Stimulated activated naive CD8-positive, alpha-beta T cell treated with anti-CD3 and anti-CD28 coated beads, Interleukin-15, amount 100 ng/mL, for 72 hours (primary cell): ENCODE results near the gene FAM124A.

Experiments
- ATAC-seq: fragments of 150-1000 bp; cut with Tn5 transposase; 2 replicates; pipeline ENCODE4 v1.10.0; 2021; ENCODE audit warnings: mild to moderate bottlenecking, moderate library complexity
- DNase-seq, 2 donors: peaks; one replicate each; pipeline ENCODE4 v3.0.0; 2021 to 2022
- H3K27ac Mint-ChIP-seq, 2 donors: one replicate each; pipeline ENCODE4 v1.8.0; 2022; ENCODE audit warnings: mild to moderate bottlenecking in 2 of 2, mixed read lengths in 2 of 2, moderate library complexity in 2 of 2
- H3K27me3 Mint-ChIP-seq: one replicate; pipeline ENCODE4 v1.8.0; 2022; ENCODE audit warnings: mixed read lengths
- H3K4me1 Mint-ChIP-seq: one replicate; pipeline ENCODE4 v1.8.0; 2022; ENCODE audit warnings: mild to moderate bottlenecking, mixed read lengths
- H3K4me3 Mint-ChIP-seq, 2 donors: one replicate each; pipeline ENCODE4 v1.8.0; 2022; ENCODE audit warnings: mild to moderate bottlenecking in 2 of 2, mixed read lengths in 2 of 2, moderate library complexity in 1 of 2
- H3K9me3 Mint-ChIP-seq, 2 donors: one replicate each; pipeline ENCODE4 v1.8.0; 2022; ENCODE audit warnings: mixed read lengths in 2 of 2

The FAM124A gene

GRCh38 chr13:51207881-51208280, 14.3 kb upstream of the FAM124A start:
- H3K27me3 Mint-ChIP-seq: peaks cover 72% of the 10 kb centered on the region
- H3K4me3 Mint-ChIP-seq: no peak overlapping the region
- ATAC-seq (no peak), DNase-seq (no peak)
- peaks cover 7% of the 10 kb centered on the region for H3K4me1 Mint-ChIP-seq
- H3K9me3 Mint-ChIP-seq: no peaks in the 10 kb centered on the region
- H3K27ac Mint-ChIP-seq: no peak overlapping the region

DNA sequence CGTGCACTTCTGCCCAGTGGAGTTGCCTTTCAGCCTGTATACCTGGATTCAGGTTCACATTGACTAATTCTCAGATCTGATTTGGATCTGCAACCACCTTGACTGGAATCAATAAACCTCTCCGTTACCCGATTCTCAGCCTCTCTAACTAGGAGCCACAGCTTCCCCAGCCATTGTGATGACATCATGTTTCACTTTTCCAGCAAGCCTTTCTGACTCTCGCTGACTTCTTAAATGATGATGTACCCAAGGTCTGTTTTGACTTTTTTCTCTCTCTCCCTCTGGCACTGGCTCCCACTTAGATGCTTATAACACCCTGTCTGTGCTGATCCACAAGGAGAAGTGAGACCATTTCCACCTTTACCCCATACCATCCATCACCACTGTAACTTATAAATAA, 13.5 kb upstream of the FAM124A start:
- Mint-ChIP-seq H3K4me3 (no peak overlapping the region), H3K4me1 (peaks cover under 1% of the 10 kb centered on the region), H3K9me3 (no peaks in the 10 kb centered on the region), H3K27me3 (peaks cover 70% of the 10 kb centered on the region), H3K27ac (no peak overlapping the region)
- DNase-seq (no peak), ATAC-seq (no peak)

- peaks cover 68% of the 10 kb centered on the region for H3K27me3 Mint-ChIP-seq
- H3K27ac Mint-ChIP-seq: no peak overlapping the region
Measured at GRCh38 chr13:51211910-51212309, 10.3 kb upstream of the FAM124A start.

DNA sequence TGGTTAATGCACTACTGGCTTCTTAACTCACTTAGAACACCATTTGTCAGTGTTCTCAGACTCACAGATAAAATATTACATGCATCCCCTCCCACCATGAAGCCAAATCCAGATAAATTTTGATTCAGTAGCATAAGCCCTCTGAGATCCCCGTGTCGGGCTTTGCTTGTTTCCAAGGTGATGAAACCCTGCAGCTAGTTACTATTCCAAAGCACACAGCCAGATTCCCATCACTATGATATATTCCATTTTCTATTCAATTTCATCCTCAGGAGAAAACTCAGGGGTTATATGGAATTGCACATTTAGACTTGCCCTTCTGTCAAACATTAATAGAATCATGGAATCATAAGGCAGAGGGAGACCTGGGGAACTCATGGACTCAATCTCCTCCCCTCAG, 9.4 kb upstream of the FAM124A start:
- Mint-ChIP-seq H3K27ac (no peak overlapping the region), H3K4me3 (no peak overlapping the region), H3K27me3 (peaks cover 72% of the 10 kb centered on the region), H3K4me1 (no peaks in the 10 kb centered on the region), H3K9me3 (no peaks in the 10 kb centered on the region)
- DNase-seq (no peak), ATAC-seq (no peak)

More at GRCh38 chr13:51211910-51212309, 10.3 kb upstream of the FAM124A start:
- ATAC-seq (no peak), DNase-seq (no peak)
- Mint-ChIP-seq H3K9me3 (no peaks in the 10 kb centered on the region), H3K4me3 (no peak overlapping the region), H3K4me1 (no peaks in the 10 kb centered on the region)

DNA sequence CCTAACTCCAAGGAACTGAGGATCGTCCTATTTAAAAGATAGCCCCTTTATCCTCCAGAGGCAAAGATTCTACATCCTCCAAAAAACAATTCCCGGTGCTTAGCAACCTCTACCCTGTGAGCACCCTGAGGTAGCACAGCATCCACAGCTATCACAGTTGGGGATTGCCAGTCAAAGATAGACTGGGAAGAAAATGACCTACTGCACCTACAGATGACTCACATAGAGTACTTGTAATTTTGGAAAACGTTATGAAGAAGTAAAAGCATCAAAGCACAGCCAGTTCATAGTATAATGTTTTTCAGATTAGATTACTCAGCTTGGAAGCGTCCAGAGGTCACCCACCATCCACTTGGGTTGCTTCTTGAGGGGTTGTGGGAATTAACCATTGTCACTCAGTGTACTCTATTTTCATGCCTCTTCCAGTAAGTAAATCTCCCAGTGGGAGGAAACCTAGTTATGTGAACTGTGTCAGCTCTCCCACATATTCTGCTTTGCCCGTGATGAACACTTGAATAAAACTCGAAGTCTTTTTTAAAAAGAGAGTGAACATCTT, 8.9 kb upstream of the FAM124A start:
- Mint-ChIP-seq H3K27ac (no peak overlapping the region), H3K4me3 (no peak overlapping the region), H3K27me3 (peaks cover 73% of the 10 kb centered on the region), H3K4me1 (no peaks in the 10 kb centered on the region), H3K9me3 (no peaks in the 10 kb centered on the region)
- DNase-seq: no peak
- no peak for ATAC-seq

DNA sequence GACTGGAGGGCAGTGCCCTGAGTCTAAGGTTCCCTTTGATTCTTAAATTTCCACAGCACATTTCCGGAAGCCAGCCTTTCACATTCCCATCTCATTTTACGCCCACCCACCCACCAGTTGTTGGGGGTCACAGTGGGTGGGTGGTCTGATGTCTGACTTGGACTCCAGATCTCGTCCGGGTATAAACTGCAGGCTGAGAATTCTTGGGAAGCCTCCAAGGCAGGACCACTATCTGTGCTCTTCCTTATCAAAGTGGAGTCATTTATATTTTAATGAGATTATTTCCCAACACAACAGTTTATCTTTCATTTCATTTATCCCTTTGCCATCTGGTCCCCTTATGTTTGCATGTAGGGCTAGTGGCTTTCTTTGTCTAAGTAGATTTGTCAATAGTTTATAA, 3.6 kb upstream of the FAM124A start:
- DNase-seq: no peak
- Mint-ChIP-seq H3K27ac (no peak overlapping the region), H3K27me3 (peaks cover 71% of the 10 kb centered on the region), H3K9me3 (no peaks in the 10 kb centered on the region), H3K4me1 (no peaks in the 10 kb centered on the region), H3K4me3 (no peak overlapping the region)
- ATAC-seq: no peak

DNA sequence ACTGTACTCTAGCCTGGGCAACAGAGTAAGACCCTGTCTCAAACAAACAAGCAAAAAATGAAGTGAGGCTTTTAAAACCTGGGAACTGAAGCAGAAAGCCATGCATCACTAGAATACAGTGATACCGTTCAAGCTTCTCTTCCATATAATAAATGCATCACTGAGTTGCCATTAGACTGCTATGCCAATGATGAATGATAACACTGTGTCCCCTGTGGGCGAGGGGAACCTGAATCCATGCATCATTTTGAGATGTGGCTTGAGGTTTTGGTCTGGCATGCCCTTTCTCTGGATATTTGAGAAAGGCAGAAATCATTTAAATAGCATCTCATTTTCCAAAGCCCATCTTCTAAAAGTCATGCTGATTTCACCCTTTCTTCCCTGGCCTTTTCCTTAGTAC, 1.5 kb upstream of the FAM124A start:
- Mint-ChIP-seq H3K27me3 (peaks cover 72% of the 10 kb centered on the region), H3K9me3 (no peaks in the 10 kb centered on the region), H3K4me3 (no peak overlapping the region), H3K4me1 (no peaks in the 10 kb centered on the region), H3K27ac (no peak overlapping the region)
- ATAC-seq: no peak
- no peak for DNase-seq

DNA sequence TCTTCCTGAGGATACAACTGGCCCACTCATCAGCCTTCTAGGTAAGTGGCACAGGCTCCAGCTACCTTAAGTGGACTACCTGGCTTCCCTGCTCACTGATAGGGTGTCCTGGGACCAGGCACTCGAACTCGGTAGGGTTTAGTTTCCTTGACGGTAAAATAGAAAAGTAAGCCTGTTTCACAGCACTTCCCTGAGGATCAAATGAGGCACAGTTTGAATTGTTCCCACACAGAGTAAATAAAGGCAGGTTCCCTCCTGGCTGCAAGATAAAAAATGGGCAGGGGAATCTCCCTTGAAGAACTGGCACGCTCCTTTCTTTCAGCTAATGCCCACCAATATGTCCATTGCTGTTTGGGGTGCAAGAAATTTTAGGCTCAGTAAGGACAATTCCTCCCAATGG, 1.1 kb upstream of the FAM124A start:
- no peak for DNase-seq
- peak overlapping the region in 1 of 2 donors; percentile 52 for H3K4me3 Mint-ChIP-seq
- H3K27ac Mint-ChIP-seq: no peak overlapping the region
- ATAC-seq: no peak
- H3K27me3 Mint-ChIP-seq: peaks cover 75% of the 10 kb centered on the region
- H3K9me3 Mint-ChIP-seq: no peaks in the 10 kb centered on the region
- no peaks in the 10 kb centered on the region for H3K4me1 Mint-ChIP-seq

- no peak overlapping the region for H3K27ac Mint-ChIP-seq
- no peaks in the 10 kb centered on the region for H3K9me3 Mint-ChIP-seq
- ATAC-seq (no peak), DNase-seq (no peak)
- no peaks in the 10 kb centered on the region for H3K4me1 Mint-ChIP-seq
- peak overlapping the region; percentile 52 to 65 for H3K4me3 Mint-ChIP-seq
- H3K27me3 Mint-ChIP-seq: peaks cover 80% of the 10 kb centered on the region
Measured at GRCh38 chr13:51221674-51222036, 543 bp upstream of the FAM124A start.

GRCh38 chr13:51222686-51223559, 725 bp downstream of the FAM124A start:
- ATAC-seq (no peak), DNase-seq (peak in 1 of 2 donors; percentile 13)
- H3K4me1 Mint-ChIP-seq: no peaks in the 10 kb centered on the region
- peak overlapping the region; percentile 52 to 68 for H3K4me3 Mint-ChIP-seq
- H3K9me3 Mint-ChIP-seq: no peaks in the 10 kb centered on the region
- no peak overlapping the region for H3K27ac Mint-ChIP-seq
- peaks cover 75% of the 10 kb centered on the region for H3K27me3 Mint-ChIP-seq

DNA sequence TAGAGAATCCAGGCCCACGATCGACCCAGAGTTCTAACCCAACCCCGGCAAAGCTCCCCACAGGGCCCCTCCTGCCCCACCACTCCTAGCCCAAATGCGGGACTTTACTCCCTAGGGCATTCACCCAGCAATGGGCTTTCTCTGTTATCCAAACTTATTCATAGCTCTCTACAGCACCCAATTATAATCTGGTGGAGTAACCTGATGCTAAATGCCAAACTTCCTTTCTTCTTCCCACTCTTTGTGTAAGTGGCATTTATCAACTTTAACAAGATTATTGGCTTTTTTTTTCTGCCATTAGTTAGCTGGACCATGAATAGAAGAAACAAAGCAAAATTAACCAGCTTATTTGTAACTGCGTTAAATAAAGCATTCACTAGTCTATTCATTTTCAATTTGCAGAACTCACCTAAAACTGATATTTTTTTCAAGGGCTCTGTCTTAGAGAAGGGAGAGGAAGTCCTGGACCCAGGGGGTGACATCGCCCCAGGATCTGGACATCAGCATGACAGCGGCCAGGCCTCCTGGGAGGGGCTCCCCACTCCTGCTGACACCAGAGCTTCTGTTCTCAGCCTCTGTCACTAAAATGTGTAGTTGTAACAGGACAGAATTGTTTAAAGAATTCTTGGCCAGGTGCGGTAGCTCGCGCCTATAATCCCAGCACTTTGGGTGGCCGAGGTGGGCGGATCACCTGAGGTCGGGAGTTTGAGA, 1.5 kb downstream of the FAM124A start:
- peaks cover 74% of the 10 kb centered on the region for H3K27me3 Mint-ChIP-seq
- no peak for ATAC-seq
- no peaks in the 10 kb centered on the region for H3K9me3 Mint-ChIP-seq
- no peaks in the 10 kb centered on the region for H3K4me1 Mint-ChIP-seq
- peak overlapping the region in 1 of 2 donors; percentile 8 for H3K4me3 Mint-ChIP-seq
- DNase-seq: no peak
- no peak overlapping the region for H3K27ac Mint-ChIP-seq

- Mint-ChIP-seq H3K27ac (no peak overlapping the region), H3K4me3 (no peak overlapping the region), H3K27me3 (peaks cover 70% of the 10 kb centered on the region), H3K4me1 (no peaks in the 10 kb centered on the region), H3K9me3 (no peaks in the 10 kb centered on the region)
- ATAC-seq: no peak
- no peak for DNase-seq
Measured at GRCh38 chr13:51225029-51225428, 2.8 kb downstream of the FAM124A start.

DNA sequence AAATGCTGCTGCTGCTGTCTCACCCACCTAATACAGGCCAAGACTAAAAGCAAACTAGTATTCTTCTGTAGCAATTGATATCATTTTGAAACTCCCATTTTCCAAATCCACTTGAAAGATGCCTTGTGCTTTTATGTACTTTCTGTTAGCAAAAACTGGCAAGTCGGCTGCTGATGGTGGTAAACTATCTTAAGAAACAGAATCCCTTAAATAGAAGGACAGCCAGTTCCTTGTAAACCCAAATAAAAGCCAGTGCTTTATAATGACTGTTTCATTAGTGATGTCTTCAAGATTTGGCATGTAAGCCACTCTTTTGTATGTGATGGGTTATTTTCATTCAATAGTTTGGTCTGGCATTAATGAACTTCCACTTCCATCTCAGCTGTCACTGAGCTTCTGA, 5.2 kb downstream of the FAM124A start:
- peaks cover 72% of the 10 kb centered on the region for H3K27me3 Mint-ChIP-seq
- DNase-seq: no peak
- H3K9me3 Mint-ChIP-seq: no peaks in the 10 kb centered on the region
- no peak for ATAC-seq
- H3K27ac Mint-ChIP-seq: no peak overlapping the region
- H3K4me1 Mint-ChIP-seq: peaks cover 6% of the 10 kb centered on the region
- no peak overlapping the region for H3K4me3 Mint-ChIP-seq

DNA sequence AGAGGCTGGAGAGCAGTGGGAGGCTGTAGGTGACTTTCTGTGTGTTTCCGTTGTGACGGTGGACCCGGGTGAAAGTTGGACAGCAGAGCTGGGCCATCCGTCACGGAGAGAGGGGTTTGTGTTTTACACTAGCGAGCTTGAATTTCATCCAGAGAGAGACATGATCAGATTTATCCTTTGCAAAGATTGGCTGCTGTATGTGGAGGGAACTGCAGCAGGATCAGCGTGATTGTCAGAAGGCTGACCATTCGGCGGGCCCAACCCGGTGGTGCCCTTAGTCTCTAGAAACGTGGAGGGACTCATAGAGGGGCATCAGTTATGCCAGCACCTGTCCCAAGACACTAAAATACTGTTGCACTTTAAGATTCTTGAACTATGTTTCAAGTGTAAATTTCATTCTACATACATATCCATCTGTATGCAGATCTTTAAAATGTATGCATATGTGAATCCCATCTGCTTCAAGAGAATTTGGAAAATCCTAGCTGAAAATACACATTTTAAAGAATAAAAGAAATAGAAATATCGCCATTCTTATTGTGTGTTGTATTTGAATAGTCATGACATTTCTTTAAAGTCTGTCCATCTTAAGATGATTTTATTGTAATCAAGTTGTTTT, 7.0 kb downstream of the FAM124A start:
- peaks cover 69% of the 10 kb centered on the region for H3K27me3 Mint-ChIP-seq
- no peak for ATAC-seq
- H3K9me3 Mint-ChIP-seq: no peaks in the 10 kb centered on the region
- H3K4me3 Mint-ChIP-seq: no peak overlapping the region
- DNase-seq: no peak
- peaks cover 6% of the 10 kb centered on the region for H3K4me1 Mint-ChIP-seq
- H3K27ac Mint-ChIP-seq: no peak overlapping the region

DNA sequence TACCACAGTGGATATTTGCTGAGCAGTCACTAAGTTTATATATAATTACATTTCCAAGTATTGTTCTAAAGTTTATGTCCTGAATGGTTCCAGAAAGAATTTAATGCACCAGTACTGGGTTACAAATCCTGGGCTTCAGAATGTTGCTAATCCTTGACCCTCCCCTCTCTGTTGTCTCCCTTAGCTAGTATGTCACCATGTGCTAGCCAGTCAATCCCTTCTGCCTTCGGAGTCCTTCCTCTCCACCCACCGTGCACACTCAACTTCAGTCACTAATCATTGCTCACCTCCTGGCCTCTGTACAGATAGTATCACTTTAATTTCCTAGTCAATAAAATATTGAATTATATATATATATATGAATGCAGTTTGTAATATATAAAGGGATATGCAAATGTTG, 7.5 kb downstream of the FAM124A start:
- peaks cover 6% of the 10 kb centered on the region for H3K4me1 Mint-ChIP-seq
- H3K9me3 Mint-ChIP-seq: no peaks in the 10 kb centered on the region
- no peak for ATAC-seq
- peaks cover 69% of the 10 kb centered on the region for H3K27me3 Mint-ChIP-seq
- H3K4me3 Mint-ChIP-seq: no peak overlapping the region
- DNase-seq: no peak
- H3K27ac Mint-ChIP-seq: no peak overlapping the region
